DMS 273 (cell line): Measurements from ENCODE around the gene SIX2.

Experiments
- DNase-seq: peaks from one replicate; lab custom pipeline; 2025; ENCODE audit not compliant: unreplicated experiment; lab: John Stamatoyannopoulos, UW

The SIX2 gene

GRCh38 chr2:45003579-45004551 lies 5.4 kb downstream of the SIX2 start:
- no peak for DNase-seq

- DNase-seq = no peak
These were observed 6.6 kb downstream of the SIX2 start for GRCh38 chr2:45002686-45003085.

GRCh38 chr2:45001869-45002385 lies 7.3 kb downstream of the SIX2 start:
- no peak for DNase-seq

GRCh38 chr2:45000921-45001868 lies 8.1 kb downstream of the SIX2 start:
- DNase-seq = no peak

- DNase-seq = no peak
These were observed 8.8 kb downstream of the SIX2 start for GRCh38 chr2:45000341-45000901.

GRCh38 chr2:44999540-44999939 lies 9.7 kb downstream of the SIX2 start:
- DNase-seq = no peak

- no peak for DNase-seq
These were observed 11.3 kb downstream of the SIX2 start for GRCh38 chr2:44997963-44998362.

GRCh38 chr2:44996356-44996755 lies 12.9 kb downstream of the SIX2 start:
- DNase-seq = no peak

GRCh38 chr2:44994377-44994776 lies 14.9 kb downstream of the SIX2 start:
- DNase-seq = no peak

GRCh38 chr2:44989176-44989575 lies 20.1 kb downstream of the SIX2 start:
- DNase-seq = no peak

GRCh38 chr2:44983836-44984604 lies 25.2 kb downstream of the SIX2 start:
- DNase-seq = no peak

GRCh38 chr2:44981714-44982108 lies 27.5 kb downstream of the SIX2 start:
- DNase-seq = peak; percentile 91

- DNase-seq = no peak
These were observed 28.2 kb downstream of the SIX2 start for GRCh38 chr2:44980751-44981713.

- no peak for DNase-seq
These were observed 29.7 kb downstream of the SIX2 start for GRCh38 chr2:44979581-44979980.

- DNase-seq = no peak
These were observed 33.4 kb downstream of the SIX2 start for GRCh38 chr2:44975571-44976450.

GRCh38 chr2:44974064-44974715 lies 35.1 kb downstream of the SIX2 start:
- DNase-seq = peak; percentile 93

- DNase-seq = no peak
These were observed 36.3 kb downstream of the SIX2 start for GRCh38 chr2:44972771-44973535.
